Activated T-helper 1 cell treated with anti-CD3 and anti-CD28 coated beads, Interleukin-2, amount 50 U/mL, for 16 hours (primary cell): ENCODE results near the gene KRTAP10-7.
"Not testable (repeated sequence)": the region's sequence is repeated elsewhere in the genome, so short reads cannot be mapped to it uniquely, and the experiment has no call there.

Source experiments
- DNase-seq, 2 donors: peaks; one replicate each; pipeline ENCODE4 v3.0.0-alpha.2; 2020; ENCODE audit warnings: low read depth in 1 of 2, low spot score in 1 of 2

KRTAP10-7 gene

DNA sequence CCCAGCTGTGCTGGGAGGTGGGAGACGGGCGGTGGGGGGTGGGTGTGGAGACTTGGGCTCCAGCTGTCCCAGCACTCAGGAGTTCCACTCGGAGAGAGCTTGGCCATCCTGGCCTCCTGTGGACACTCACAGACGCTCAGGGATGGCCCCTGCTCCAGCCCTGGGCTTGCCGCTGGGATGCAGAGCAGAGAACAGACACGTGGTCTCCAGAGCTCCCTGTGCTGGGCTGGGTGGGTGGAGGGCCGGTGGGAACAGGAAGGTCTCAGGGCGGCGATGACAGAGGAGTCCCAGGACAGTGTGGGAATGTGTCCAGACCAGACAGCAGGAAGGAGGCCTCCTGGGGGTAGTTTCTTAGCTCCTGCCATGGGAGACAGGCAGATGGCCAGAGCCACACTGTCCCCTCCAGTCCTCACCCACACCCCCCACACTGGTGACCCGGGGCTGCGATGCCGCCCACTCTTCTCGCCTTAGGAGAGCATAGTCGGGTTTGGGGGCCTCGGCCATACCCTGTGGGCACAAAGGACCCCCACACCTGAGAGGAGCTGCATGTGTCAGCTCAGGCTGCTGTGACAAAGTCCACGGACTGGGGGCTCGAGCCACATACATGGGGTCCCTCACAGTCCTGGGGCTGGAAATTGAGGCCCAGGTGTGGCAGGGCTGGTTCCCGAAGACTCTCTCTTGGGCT is 28.5 kb downstream of the KRTAP10-7 start:
- no peak for DNase-seq

DNA sequence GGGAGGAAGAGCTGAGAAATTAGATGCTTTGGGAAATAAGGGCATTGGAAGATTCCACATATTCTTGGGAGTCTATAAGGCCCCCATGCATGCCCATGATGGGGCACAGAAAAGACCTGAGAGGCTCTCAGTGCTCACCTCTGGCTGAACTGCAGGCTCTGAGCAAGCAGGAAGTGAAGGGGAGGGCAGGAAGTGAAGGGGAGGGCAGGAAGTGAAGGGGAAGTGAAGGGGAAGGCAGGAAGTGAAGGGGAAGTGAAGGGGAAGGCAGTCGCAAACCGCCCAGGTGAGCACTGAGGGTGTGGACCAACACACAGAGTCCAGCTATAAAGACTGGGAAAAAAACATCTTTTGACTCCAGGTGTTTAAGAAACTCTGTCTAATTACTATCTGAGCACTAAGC is 30.0 kb downstream of the KRTAP10-7 start:
- no peak for DNase-seq

DNA sequence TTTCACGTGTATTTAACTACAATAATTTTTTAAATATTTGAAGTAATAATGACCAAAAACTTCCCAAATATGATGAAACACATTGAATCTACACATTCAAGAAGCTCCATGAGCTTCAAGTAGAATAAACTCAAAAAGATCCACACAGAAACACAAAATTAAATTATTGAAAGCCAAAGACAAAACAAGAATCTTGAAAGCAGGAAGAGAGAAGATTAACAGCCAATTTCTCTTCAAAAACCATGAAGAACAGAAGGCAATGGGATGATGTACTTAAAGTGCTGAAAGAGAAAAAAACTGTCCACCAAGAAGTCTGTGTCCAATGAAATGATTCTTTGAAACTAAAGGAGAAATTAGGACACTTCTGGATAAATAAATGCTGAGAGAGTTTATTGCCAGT is 31.7 kb downstream of the KRTAP10-7 start:
- DNase-seq: no peak

DNA sequence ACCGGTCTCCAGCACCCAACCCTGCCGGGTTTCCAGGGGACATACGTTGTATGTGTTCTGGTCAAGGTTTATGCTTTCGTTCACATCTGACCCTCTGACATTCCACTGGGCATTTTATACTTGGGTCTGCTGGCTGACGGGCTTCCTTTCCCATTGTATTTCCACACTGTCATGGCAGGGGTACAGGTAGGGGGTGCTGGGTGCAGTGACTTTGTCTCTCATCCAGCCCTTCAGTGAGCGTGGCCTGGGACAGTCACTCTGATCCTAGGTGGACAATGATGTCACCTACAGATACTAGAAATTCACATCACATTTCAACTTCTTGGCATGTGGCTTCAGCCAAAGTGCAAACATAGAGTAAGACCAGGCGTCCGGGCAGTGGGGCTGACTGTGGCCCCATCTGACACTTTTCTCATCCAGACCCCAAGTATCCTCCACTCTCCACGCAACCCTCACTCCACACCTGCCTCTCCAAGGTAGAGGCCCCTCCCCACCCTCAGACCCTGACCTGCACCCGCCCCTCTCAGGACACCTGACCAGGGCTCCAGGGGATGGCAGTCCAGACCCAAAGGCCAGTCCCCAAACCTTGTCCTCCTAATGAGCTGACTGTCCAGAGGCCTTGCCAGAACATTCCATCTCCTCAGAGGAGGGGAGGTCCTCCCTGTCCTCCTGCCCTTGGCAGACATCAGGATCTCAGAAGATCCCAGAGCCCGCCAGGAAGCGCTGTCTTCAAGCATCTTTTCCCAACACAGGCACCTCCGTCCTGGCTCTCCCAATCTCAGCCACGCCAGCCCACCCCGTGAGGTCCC is 36.0 kb downstream of the KRTAP10-7 start:
- DNase-seq: no peak

DNA sequence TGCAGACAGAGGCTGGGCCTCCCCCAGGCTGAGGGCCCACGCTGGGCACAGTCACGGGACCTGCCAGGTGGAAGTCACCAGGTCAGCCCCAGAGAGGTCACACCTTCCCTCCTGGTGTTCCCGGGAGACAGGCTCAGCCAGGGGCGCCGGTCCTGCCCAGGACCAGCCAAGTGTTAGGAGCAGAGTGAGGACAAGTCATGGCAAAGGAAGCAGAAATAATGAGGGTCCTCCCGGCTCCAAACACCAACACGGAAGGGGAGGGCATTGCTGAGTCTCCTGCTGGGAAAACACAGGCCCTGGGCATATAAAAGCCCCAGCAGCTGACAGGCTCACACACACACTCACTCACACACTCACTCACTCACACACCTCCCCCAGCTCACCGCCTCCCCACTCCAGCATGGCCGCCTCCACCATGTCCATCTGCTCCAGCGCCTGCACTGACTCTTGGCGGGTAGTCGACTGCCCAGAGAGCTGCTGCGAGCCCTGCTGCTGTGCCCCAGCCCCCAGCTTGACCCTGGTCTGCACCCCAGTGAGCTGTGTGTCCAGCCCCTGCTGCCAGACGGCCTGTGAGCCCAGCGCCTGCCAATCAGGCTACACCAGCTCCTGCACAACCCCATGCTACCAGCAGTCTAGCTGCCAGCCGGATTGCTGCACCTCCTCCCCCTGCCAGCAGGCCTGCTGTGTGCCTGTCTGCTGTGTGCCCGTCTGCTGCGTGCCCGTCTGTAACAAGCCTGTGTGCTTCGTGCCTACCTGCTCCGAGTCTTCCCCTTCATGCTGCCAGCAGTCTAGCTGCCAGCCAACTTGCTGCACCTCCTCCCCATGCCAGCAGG is 36.8 kb downstream of the KRTAP10-7 start, which contains the start of gene KRTAP10-10:
KRTAP10-10 (plus strand) TSS at position 339 of the 833 bp plus-strand sequence; CDS start at position 401, 62 bp downstream.
- DNase-seq: no peak

DNA sequence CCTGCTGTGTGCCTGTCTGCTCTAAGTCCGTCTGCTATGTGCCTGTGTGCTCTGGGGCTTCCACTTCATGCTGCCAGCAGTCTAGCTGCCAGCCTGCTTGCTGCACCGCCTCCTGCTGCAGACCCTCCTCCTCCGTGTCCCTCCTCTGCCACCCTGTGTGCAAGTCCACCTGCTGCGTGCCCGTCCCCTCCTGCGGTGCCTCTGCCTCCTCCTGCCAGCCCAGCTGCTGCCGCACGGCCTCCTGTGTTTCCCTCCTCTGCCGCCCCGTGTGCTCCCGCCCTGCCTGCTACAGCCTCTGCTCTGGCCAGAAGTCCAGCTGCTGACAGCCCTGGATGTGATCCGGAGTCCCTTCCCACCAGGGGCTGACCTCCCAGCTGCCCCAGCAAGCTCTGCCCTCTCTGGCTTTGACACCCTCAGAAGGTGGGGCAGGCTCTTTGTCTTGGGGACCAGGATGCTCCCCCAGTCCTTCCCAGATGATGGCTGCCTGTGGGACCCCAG is 37.5 kb downstream of the KRTAP10-7 start:
- DNase-seq: not testable (repeated sequence)

DNA sequence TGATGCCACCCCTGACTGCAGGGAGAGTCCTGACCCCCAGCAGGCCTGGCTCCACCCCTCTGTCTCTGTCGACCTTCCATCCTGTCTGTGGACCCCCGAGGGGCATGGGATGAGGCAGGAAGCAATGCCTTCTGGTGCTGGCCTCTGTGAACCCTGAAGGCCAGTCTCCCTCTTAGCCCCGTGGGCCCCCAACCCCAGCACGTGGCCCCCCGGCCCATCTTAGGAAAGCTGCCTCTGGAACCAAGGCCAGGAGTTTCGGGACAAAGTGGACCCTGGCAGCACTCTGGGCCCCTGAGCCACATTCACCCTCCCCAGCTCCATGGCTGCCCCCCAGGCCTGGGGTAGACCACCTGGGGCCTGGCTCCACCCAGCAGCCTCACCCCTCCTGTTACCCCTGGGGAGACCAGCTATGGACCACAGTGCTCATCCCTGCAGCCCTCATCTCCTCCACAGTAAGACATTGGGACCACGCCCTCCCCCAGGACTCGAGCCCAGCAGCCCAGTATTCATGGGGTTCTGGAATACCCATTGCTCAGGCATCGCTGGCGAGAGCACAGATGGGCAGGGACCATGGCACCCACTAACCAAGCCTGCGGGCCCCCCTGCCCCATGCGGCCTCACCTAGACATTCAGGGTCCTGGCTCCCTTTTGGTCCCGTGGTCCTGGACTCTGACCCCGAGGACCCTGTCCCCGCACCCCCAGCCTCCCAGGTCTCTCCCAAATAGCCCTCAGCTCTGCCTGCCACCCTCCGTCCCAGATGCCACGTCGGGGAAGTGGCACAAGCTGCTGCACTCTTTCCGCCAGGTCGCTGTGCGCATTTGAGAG is 38.3 kb downstream of the KRTAP10-7 start:
- DNase-seq: not testable (repeated sequence)

DNA sequence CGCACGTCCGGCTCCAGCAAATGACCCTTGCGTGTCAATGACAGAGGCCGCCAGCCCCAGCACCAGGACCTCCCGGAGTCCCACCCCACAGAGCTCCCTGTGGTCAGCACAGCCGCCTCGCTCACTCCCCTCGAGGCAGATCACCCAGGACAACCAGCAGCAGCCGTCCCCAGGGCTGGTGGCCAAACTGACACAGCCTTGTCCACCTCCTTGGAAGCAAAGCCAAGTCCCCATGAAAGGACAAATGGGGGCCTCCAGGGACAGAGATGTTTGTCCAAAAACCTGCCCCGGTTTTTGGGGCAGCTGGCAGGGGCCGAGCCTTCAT is 38.9 kb downstream of the KRTAP10-7 start:
- no peak for DNase-seq

DNA sequence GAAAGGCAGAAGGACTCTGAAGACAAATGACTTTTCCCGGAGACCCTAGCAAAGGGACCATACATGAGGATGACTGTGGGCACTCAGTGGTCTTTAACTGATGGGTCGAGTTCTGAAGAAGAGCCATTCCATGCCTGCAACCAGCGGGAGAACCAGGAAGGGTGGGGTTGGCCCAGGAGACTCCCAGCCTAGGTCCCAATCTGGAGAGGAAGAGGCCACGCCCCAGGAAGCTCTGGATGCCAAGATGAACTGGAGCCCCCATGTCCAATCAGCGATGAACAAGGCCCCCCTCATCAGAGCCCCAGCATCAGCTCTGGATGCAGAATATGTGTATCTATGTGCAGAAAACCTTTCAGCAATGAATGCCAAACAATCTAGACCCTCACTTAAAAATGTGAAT is 40.4 kb downstream of the KRTAP10-7 start:
- no peak for DNase-seq

DNA sequence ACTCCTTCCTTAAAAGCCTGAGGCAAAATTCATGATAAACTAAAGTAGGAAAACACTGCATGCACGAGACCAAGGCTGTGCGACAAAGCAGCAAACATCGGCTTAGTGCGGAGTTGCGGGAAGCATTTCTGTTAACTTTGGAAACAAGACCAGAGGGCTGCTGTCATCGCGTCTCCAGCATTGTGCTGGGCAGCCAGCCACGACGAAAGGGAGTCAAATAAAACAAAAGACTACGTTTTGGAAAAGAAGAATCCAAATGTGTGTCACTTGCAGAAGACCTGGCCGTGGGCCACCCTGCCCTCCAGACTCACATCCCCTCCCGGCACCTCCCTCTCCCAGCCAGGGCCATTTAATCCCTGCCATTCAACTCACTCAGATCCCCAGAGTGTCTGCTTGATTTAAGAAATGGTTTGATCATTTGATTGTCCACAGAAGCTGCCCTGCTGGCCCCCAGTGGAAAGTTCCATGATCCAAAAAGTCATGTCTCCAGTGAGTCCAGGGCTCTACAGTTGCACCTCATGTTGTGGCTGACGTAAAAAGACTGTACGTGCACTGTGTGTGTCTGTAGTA is 43.4 kb downstream of the KRTAP10-7 start:
- no peak for DNase-seq

DNA sequence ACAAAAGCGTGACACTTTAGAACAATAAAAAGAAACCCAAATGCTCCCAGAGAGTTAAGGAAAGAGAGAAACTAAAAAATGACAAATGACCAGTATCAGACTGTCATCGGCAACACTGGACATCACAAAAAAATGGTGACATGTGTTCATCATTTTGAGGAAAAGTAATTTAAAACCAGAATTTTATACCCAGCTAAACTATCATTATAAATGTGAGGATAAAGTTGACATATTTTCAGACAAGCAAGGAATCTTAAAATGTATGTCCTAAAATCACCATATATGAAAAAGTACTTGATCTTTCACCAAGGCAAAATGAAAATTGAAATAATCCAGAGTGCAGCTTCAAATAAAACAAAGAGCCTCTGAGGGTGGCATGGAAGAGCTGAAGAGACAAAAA is 44.5 kb downstream of the KRTAP10-7 start:
- no peak for DNase-seq

DNA sequence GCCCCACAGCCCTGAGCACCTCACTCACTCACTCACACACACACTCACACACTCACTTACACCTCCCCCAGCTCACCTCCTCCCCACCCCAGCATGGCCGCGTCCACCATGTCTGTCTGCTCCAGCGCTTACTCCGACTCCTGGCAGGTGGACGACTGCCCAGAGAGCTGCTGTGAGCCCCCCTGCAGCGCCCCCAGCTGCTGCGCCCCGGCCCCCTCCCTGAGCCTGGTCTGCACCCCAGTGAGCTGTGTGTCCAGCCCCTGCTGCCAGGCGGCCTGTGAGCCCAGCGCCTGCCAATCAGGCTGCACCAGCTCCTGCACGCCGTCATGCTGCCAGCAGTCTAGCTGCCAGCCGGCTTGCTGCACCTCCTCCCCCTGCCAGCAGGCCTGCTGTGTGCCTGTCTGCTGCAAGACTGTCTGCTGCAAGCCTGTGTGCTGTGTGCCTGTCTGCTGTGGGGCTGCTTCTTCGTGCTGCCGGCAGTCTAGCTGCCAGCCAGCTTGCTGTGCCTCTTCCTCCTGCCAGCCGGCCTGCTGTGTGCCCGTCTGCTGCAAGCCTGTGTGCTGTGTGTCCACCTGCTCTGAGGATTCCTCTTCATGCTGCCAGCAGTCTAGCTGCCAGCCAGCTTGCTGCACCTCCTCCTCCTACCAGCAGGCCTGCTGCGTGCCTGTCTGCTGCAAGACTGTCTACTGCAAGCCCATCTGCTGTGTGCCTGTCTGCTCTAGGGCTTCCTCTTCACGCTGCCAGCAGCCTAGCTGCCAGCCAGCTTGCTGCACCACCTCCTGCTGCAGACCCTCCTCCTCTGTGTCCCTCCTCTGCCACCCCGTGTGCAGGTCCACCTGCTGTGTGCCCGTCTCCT is 46.2 kb downstream of the KRTAP10-7 start, which contains the start of gene KRTAP10-11:
KRTAP10-11 (plus strand) TSS at position 49 of the 856 bp plus-strand sequence; CDS start at position 94, 45 bp downstream.
- DNase-seq: not testable (repeated sequence)

DNA sequence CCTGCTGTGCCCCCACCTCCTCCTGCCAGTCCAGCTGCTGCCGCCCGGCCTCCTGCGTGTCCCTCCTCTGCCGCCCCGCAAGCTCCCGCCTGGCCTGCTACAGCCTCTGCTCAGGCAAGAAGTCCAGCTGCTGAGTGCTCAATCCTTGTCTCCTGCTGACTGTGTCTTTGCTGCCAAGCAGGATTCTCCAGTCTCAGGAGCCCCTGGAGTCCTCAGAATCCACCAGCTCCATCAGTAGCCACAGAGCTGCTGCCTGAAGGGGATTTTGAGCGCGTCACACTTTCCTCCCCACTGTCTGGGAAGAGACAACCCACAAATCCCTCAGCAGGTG is 46.8 kb downstream of the KRTAP10-7 start:
- DNase-seq: no peak

DNA sequence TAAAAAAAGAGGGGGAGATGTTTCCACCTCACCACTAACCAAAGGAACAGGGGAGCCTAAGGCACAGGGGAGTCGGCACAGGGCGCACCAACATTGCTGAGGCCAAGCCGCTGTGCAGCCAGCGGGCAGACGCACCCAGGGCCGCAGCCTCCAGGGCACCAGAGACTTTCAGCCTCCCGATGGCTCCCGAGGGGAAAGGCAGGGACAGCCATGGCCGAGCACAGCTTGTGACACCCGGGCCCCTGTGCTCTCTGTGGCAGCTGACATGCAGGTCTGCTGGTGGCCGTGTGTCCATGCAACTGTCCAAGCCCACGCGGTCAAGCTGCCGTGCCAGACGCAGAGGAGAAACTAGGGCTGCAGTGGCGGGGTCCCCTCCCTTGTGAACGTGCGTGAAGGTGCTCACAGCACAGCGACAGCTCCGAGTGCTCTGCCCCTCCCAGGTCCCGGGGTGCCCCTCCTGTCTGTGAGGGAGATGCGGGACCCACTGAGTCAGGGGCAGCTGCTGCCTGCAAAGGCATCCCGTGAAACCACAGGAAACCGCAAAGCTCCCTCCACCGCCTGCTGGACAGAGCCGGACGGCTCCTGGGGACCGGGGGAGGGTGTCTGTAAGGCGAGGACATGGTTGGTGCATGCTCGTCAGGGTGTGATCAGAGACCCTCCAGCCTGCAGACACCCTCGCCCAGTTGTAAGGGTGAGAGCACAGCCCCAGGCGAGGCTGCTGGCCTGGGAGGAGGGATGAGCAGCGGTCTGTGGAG is 48.3 kb downstream of the KRTAP10-7 start:
- no peak for DNase-seq

DNA sequence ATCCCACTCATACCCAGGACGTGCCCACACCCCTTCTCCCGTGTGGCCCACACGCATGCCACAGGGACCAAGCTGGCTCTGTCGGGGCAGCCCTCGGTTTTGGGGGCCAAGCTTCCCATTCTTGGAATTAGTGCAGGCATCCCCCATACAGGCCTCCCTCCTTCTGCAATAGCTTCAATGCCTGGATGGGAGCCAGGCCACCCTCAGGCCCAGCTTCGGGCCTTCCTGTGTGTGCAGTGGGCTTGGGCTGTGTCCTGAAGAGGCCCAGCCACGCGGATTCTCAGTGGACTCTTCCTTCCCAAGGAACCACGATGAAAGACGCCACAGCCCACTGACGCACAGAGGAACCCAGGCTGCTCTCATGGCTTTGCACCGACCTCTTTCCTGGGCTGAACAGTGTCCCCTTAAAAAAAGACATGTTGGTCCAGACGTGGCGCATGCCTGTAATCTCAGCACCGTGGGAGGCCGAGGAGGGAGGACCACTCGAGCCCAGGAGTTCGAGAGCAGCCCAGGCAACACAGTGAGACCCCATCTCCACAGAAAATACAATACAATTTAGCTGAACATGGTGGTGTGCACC is 49.2 kb downstream of the KRTAP10-7 start:
- DNase-seq: no peak

DNA sequence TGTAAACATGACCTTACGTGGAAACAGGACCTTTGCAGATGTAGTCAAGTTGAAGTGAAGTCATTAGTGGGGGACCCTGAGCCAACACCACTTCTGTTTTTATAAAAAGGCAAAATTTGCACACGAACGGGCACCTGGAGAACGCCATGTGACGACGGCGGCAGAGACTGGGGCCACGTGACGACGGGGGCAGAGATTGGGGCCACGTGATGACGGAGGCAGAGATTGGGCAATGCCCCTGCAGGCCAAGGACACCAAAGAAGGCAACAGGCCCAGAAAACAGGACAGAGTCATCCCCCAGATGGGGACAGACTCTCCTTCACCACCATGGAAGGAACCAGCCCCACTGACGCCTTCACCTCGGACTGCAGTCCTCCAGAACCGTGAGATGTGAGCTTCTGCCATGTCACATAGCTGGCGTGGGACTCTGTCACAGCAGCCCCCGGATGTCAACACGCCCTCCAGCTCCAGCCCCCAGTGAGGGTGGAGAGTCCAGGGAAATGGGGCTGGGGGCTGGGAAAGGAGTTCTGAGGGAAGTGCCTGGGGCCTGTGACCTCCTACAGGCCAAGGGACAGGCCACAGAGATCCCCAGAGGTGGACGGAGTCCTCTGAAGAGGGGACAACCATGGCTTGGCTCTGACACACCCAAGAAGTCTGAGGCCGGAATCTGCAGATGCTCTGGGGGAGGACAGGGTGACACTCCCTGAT is 50.0 kb downstream of the KRTAP10-7 start:
- DNase-seq: no peak

DNA sequence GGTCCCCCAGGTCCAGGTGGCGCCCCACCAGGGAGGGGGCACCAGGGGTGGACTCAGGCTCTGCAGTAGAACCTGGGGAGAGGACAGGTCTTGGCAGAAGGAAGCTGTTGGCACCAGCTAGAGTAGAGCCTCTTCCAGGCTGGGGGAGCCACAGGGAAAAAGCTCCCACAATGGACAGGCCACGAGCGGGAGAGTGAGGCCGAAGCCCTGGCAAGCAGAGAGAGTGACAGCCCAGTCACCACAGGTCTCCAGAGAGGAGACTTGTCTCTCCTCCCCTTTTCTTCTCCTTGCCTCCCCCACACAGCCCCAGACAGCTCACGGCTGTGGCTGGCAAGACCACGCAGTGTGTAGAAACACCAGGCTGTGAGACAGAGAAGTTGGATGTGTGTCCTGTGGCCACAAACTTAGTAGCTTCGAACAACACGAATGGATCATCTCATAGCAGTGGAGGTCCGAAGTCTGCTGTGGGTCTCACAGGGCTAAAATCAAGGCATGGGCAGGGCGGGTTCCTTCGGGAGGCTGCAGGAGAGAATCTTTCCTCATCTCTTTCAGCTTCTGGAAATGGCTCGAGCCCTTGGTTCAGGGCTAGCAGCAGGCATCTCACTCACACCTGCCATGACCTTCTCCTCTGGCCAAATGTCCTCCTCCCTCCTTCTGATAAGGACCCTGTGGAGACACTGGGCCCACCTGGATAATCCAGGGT is 50.7 kb downstream of the KRTAP10-7 start:
- no peak for DNase-seq
